Measurements from ENCODE around the gene CFAP57. TPM values are rescaled to one million over a fixed set of nuclear protein-coding genes. Genes with fewer than 3 reads are reported as not detected.

The CFAP57 gene
- total and polyA plus RNA-seq, 9 of the 15 experiments (the other 6 are each of a cell fraction or from before 2014, with no cell fraction given): 0.04 to 0.22 (median 0.07) TPM; not detected in 3

- TF ChIP-seq DDX20 (tag; IDR thresholded peaks at IDR 0.05; ENCODE audit: low read depth) (no peak), ATF7 (IDR thresholded peaks at IDR 0.05) (no peak), RCOR1 (IDR thresholded peaks at IDR 0.05; ENCODE audit: borderline replicate concordance in 1 of 2, low read depth in 2 of 2, low read length in 2 of 2) (peak in 1 of 2 experiments; percentile 79; a peak in 2 of 4 replicates), HDGF (IDR thresholded peaks at IDR 0.05) (no peak), NFRKB (IDR thresholded peaks at IDR 0.05; ENCODE audit: low read depth) (no peak), GTF2B (IDR thresholded peaks at IDR 0.05; ENCODE audit: extremely low read depth, insufficient read length) (no peak), POLR2G (IDR thresholded peaks at IDR 0.05; ENCODE audit: low read depth, low read length) (no peak), C11orf30 (IDR thresholded peaks at IDR 0.05; ENCODE audit: low read depth) (peak; percentile 82), ZNF133 (CRISPR knock-in tag; IDR thresholded peaks at IDR 0.05) (no peak), ZKSCAN3 (CRISPR knock-in tag; IDR thresholded peaks at IDR 0.05) (no peak), ZNF778 (CRISPR knock-in tag; IDR thresholded peaks at IDR 0.05) (no peak), TEAD4 (IDR thresholded peaks at IDR 0.05; ENCODE audit: low read length) (peak; percentile 80), TEAD4 (CRISPR knock-in tag; IDR thresholded peaks at IDR 0.05; ENCODE audit: borderline replicate concordance) (no peak), ZBTB17 (CRISPR knock-in tag; IDR thresholded peaks at IDR 0.05) (no peak), ZNF354B (CRISPR knock-in tag; IDR thresholded peaks at IDR 0.05) (no peak), E4F1 (CRISPR knock-in tag; IDR thresholded peaks at IDR 0.05; ENCODE audit: borderline replicate concordance) (no peak), HIVEP1 (CRISPR knock-in tag; IDR thresholded peaks at IDR 0.05) (no peak), ZNF449 (CRISPR knock-in tag; IDR thresholded peaks at IDR 0.05) (no peak), SP2 (IDR thresholded peaks at IDR 0.05; ENCODE audit: extremely low read depth, low read depth, low read length, poor library complexity, severe bottlenecking) (no peak)
- TF ChIP-seq, protein P1, sequence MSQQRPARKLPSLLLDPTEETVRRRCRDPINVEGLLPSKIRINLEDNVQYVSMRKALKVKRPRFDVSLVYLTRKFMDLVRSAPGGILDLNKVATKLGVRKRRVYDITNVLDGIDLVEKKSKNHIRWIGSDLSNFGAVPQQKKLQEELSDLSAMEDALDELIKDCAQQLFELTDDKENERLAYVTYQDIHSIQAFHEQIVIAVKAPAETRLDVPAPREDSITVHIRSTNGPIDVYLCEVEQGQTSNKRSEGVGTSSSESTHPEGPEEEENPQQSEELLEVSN (IDR thresholded peaks at IDR 0.05; ENCODE audit: borderline replicate concordance in 1 of 2, extremely low read depth in 1 of 2, insufficient read depth in 1 of 2, insufficient read length in 1 of 2, low read depth in 1 of 2, low read length in 1 of 2, poor library complexity in 1 of 2, severe bottlenecking in 1 of 2): no peak
These were observed 38.1 kb upstream of the CFAP57 start (continued) for GRCh38 chr1:43134068-43134467.

All from K562 (cell line).